Measurements from ENCODE around the gene REEP3. TPM values are rescaled to one million over a fixed set of nuclear protein-coding genes. Genes with fewer than 3 reads are reported as not detected.

REEP3 gene
- total and polyA plus RNA-seq, 2 of the 8 experiments (the other 6 are each of a cell fraction or from before 2014, with no cell fraction given) = 5.8 to 31.5 TPM

GRCh38 chr10:63522277-63522687 is 1.1 kb downstream of the REEP3 start (continued):
- TF ChIP-seq E2F6 (IDR thresholded peaks at IDR 0.05) (no peak), MAX (IDR thresholded peaks at IDR 0.05) (no peak)

Measured in H1 (cell line).